Tibial nerve (tissue), 3 donors: Measurements from ENCODE around the gene MYNN.

Experiments used
- POLR2A ChIP-seq, 2 donors: fragments of 450-650 bp; IDR thresholded peaks; one replicate each; pipeline ENCODE4 v1.6.1; 2017; ENCODE audit warnings: antibody characterized with exemption in 2 of 2, mild to moderate bottlenecking in 2 of 2, moderate library complexity in 2 of 2
- TF ChIP-seq, protein P1 (sequence below), 5 experiments: fragments of 200-600 bp in 3 of 5; fragments of 450-650 bp in 2 of 5; sonication (generic) in 3 of 5; IDR thresholded peaks; one replicate each; pipeline ENCODE4 v1.5.1; 2016 to 2019; ENCODE audit warnings: antibody characterized with exemption in 5 of 5, mild to moderate bottlenecking in 3 of 5, moderate library complexity in 2 of 5

DNA sequence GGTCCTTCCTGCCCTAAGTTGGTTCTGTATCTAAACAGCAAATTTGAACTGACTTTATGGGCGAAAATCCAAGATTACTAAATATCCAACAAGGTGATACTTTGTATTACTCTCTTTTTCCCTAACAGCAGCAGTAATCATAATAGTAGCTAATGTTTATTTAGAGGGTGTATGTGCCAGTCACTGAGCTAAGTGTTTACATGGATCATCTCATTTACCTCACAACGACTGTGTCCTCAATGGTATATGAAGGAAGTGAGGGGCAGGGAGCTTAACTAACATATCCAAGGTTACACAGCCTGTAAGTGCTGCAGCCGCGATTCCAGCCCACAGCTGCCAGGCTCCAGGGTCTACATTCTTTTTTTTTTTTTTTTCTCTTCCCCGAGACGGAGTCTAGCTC, 49.8 kb downstream of the MYNN start:
- TF ChIP-seq, protein P1, sequence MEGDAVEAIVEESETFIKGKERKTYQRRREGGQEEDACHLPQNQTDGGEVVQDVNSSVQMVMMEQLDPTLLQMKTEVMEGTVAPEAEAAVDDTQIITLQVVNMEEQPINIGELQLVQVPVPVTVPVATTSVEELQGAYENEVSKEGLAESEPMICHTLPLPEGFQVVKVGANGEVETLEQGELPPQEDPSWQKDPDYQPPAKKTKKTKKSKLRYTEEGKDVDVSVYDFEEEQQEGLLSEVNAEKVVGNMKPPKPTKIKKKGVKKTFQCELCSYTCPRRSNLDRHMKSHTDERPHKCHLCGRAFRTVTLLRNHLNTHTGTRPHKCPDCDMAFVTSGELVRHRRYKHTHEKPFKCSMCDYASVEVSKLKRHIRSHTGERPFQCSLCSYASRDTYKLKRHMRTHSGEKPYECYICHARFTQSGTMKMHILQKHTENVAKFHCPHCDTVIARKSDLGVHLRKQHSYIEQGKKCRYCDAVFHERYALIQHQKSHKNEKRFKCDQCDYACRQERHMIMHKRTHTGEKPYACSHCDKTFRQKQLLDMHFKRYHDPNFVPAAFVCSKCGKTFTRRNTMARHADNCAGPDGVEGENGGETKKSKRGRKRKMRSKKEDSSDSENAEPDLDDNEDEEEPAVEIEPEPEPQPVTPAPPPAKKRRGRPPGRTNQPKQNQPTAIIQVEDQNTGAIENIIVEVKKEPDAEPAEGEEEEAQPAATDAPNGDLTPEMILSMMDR (IDR thresholded peaks at IDR 0.05), result no peak
- no peak for TF ChIP-seq POLR2A (IDR thresholded peaks at IDR 0.05)
